GM12892 (cell line): ENCODE measurements around the gene SYNE3.

Experiments used
- POLR2A ChIP-seq: IDR thresholded peaks from 2 replicates; pipeline ENCODE4 v1.6.1; 2011; ENCODE audit warnings: low read depth, low read length, control low read depth
- POLR2AphosphoS5 ChIP-seq: IDR thresholded peaks from 2 replicates; pipeline ENCODE4 v1.6.1; 2011; ENCODE audit warnings: low read depth, low read length, control low read depth

DNA sequence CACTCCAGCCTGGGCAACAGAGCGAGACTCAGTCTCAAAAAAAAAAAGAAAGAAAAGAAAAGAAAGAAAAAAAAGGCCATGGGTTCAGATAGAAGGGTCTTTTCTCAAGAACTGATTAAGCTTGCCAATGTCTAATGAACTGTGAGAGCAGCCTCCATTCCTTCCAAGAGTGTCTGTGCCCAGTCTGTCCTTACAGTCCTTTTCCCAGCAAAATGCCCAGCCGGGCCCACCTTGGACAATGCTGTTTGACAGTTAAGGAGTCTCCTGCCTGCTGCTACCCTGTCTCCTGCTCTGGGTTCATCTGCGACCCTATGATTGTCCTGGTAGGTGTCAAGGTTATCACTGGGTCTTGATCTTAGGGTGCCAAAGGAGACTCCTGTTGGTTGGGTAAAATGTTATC is 21.4 kb downstream of the SYNE3 start:
- TF ChIP-seq POLR2A (no peak), POLR2AphosphoS5 (no peak)
